Measurements from ENCODE around the gene MID1. TPM values are rescaled to one million over a fixed set of nuclear protein-coding genes. Genes with fewer than 3 reads are reported as not detected.
A peak's percentile ranks its signal among the peaks of the same experiment; 100 is the strongest.

MID1 gene
- total RNA-seq, 4 donors from 2014 or later: 17.0 to 23.4 (median 19.0) TPM

- no peak for TF ChIP-seq CTCF (IDR thresholded peaks at IDR 0.05)
- no peak for TF ChIP-seq POLR2AphosphoS5 (IDR thresholded peaks at IDR 0.05)
- TF ChIP-seq POLR2A (IDR thresholded peaks at IDR 0.05): no peak
- no peak for TF ChIP-seq EP300 (IDR thresholded peaks at IDR 0.05)
- WGBS, 2 donors (ENCODE audit: low coverage in 1 of 2): 62 to 100% methylated on average over 2 to 4 of the region's 4 CpGs
- H3K9me3 ChIP-seq: no peaks in the 10 kb centered on the region
- H3K36me3 ChIP-seq: no peaks in the 10 kb centered on the region
- no peaks in the 10 kb centered on the region for H3K27me3 ChIP-seq
- H3K27ac ChIP-seq: no peak overlapping the region
- no peaks in the 10 kb centered on the region for H3K4me1 ChIP-seq
- no peak overlapping the region for H3K4me3 ChIP-seq
- no peak for ATAC-seq
Observed at GRCh38 chrX:10416424-10416823, 204.0 kb downstream of the MID1 start.

GRCh38 chrX:10415306-10416001 lies 204.9 kb downstream of the MID1 start:
- no peaks in the 10 kb centered on the region for H3K36me3 ChIP-seq
- peak; percentile 51 for ATAC-seq
- 45 to 65% methylated on average over 8 of the region's 9 CpGs for WGBS, 2 donors (ENCODE audit: low coverage in 1 of 2)
- H3K27ac ChIP-seq: no peak overlapping the region
- no peaks in the 10 kb centered on the region for H3K4me1 ChIP-seq
- TF ChIP-seq POLR2AphosphoS5 (IDR thresholded peaks at IDR 0.05): no peak
- no peaks in the 10 kb centered on the region for H3K27me3 ChIP-seq
- H3K9me3 ChIP-seq: no peaks in the 10 kb centered on the region
- H3K4me3 ChIP-seq: no peak overlapping the region

GRCh38 chrX:10414862-10415261 lies 205.5 kb downstream of the MID1 start:
- 74 to 82% methylated on average over 6 of the region's 6 CpGs for WGBS, 2 donors (ENCODE audit: low coverage in 1 of 2)
- no peak overlapping the region for H3K27ac ChIP-seq
- no peak for ATAC-seq

GRCh38 chrX:10414156-10414824 lies 206.1 kb downstream of the MID1 start:
- whole genome bisulfite sequencing, 2 donors (ENCODE audit: low coverage in 1 of 2): 72 to 93% methylated on average over 4 to 5 of the region's 9 CpGs
- Histone ChIP-seq H3K4me3 (no peak overlapping the region), H3K4me1 (no peaks in the 10 kb centered on the region), H3K27ac (no peak overlapping the region), H3K36me3 (no peaks in the 10 kb centered on the region), H3K9me3 (no peaks in the 10 kb centered on the region), H3K27me3 (no peaks in the 10 kb centered on the region)
- TF ChIP-seq EP300 (IDR thresholded peaks at IDR 0.05): no peak
- TF ChIP-seq POLR2AphosphoS5 (IDR thresholded peaks at IDR 0.05): no peak
- no peak for TF ChIP-seq POLR2A (IDR thresholded peaks at IDR 0.05)
- TF ChIP-seq CTCF (IDR thresholded peaks at IDR 0.05): no peak
- no peak for ATAC-seq

More at GRCh38 chrX:10414862-10415261, 205.5 kb downstream of the MID1 start:
- Histone ChIP-seq H3K27me3 (no peaks in the 10 kb centered on the region), H3K36me3 (no peaks in the 10 kb centered on the region), H3K4me3 (no peak overlapping the region), H3K4me1 (no peaks in the 10 kb centered on the region), H3K9me3 (no peaks in the 10 kb centered on the region)
- TF ChIP-seq EP300 (IDR thresholded peaks at IDR 0.05) (no peak), POLR2AphosphoS5 (IDR thresholded peaks at IDR 0.05) (no peak), POLR2A (IDR thresholded peaks at IDR 0.05) (no peak), CTCF (IDR thresholded peaks at IDR 0.05) (no peak)

DNA sequence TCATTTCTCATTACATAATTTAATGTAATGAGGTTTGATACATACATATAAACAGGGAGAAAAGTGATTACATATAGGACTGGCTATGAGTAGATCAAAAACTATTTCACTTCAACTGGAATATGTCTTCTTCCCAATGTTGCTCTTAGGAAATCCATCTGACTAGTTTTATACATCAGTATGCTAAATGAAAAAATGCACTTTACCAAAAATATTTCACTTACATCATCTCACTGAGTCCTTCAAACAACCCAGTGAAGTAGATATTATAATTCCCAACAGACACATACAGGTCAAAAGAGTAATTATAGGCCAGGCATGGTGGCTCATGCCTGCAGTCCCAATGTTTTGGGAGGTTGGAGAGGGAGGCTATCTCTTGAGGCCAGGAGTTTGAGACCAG lies 215.9 kb downstream of the MID1 start:
- H3K4me3 ChIP-seq: no peak overlapping the region
- ATAC-seq: no peak
- no peak overlapping the region for H3K27ac ChIP-seq
- no peaks in the 10 kb centered on the region for H3K36me3 ChIP-seq
- no peaks in the 10 kb centered on the region for H3K9me3 ChIP-seq
- no peak for TF ChIP-seq CTCF (IDR thresholded peaks at IDR 0.05)
- TF ChIP-seq POLR2AphosphoS5 (IDR thresholded peaks at IDR 0.05): no peak
- TF ChIP-seq EP300 (IDR thresholded peaks at IDR 0.05): no peak
- no peak for TF ChIP-seq POLR2A (IDR thresholded peaks at IDR 0.05)
- no peaks in the 10 kb centered on the region for H3K4me1 ChIP-seq
- no peaks in the 10 kb centered on the region for H3K27me3 ChIP-seq
